Aorta (tissue), 5 donors: ENCODE data around the gene SRBD1. TPM values are rescaled to one million over a fixed set of nuclear protein-coding genes. Genes with fewer than 3 reads are reported as not detected.

Source experiments
- ATAC-seq: fragments of 200-7000 bp; cut with Tn5 transposase; one replicate; pipeline ENCODE4 v1.9.1; 2022; ENCODE audit warnings: moderate library complexity; ENCODE audit not compliant: low FRiP score
- DNase-seq, 2 donors: peaks; one replicate each; pipeline ENCODE4 v3.0.0-alpha.2; 2020
- H3K27ac ChIP-seq, 2 donors: one replicate each; pipeline ENCODE4 v1.5.1; 2013; ENCODE audit warnings: low read length in 2 of 2, mild to moderate bottlenecking in 2 of 2, moderate library complexity in 2 of 2, control low read depth in 1 of 2, inconsistent platforms in 1 of 2, low read depth in 1 of 2
- H3K27me3 ChIP-seq, 2 donors: one replicate each; pipeline ENCODE4 v1.6.1; 2013; ENCODE audit warnings: control low read depth in 1 of 2, low read length in 1 of 2, mild to moderate bottlenecking in 1 of 2, moderate library complexity in 1 of 2; ENCODE audit not compliant: insufficient read depth in 2 of 2, control insufficient read depth in 1 of 2
- H3K36me3 ChIP-seq, 2 donors: one replicate each; pipeline ENCODE4 v1.6.1; 2013; ENCODE audit warnings: control low read depth in 1 of 2, low read length in 1 of 2, mild to moderate bottlenecking in 1 of 2; ENCODE audit not compliant: insufficient read depth in 2 of 2, control insufficient read depth in 1 of 2
- H3K4me1 ChIP-seq, 2 donors: one replicate each; pipeline ENCODE4 v1.6.1; 2013; ENCODE audit warnings: low read length in 2 of 2, control low read depth in 1 of 2, mild to moderate bottlenecking in 1 of 2, moderate library complexity in 1 of 2; ENCODE audit not compliant: insufficient read depth in 2 of 2, control insufficient read depth in 1 of 2
- H3K4me3 ChIP-seq, 2 donors: one replicate each; pipeline ENCODE4 v1.5.1; 2013; ENCODE audit warnings: low read length in 2 of 2, control low read depth in 1 of 2, mild to moderate bottlenecking in 1 of 2
- H3K9me3 ChIP-seq: one replicate; pipeline ENCODE4 v1.6.1; 2013; ENCODE audit warnings: mild to moderate bottlenecking, low read length; ENCODE audit not compliant: control insufficient read depth
- WGBS, 2 donors: extraction: QIAGEN DNeasy Blood & Tissue Kit; methylation state at CpG; one replicate each; pipeline ENCODE4 v1.1.7; 2013; 5-methylcytosine and 5-hydroxymethylcytosine counted together
- intact Hi-C, 2 donors: fragments of 100-400 bp; cut with DNase I; formaldehyde crosslinking; loops; one replicate each; pipeline versions ENCODE4 v1.14.2 to v1.15.0; 2022
- polyA plus RNA-seq, 2 donors: library from polyadenylated mRNA; stranded (reverse); fragments of 200-250 nt; gene quantifications; one replicate each; pipeline ENCODE4 v1.2.3, GENCODE V29; 2013
- total RNA-seq, 2 donors: library from RNA; stranded (reverse); fragmentation: NEBNext Ultra II Directional; extraction: Animal tissue kit (Norgen Biotek cat#: 25700); gene quantifications; one replicate each; pipeline ENCODE4 v1.2.1, GENCODE V29; 2021
- donor health status: healthy with polysubstance abuse.
- donor health status: Bipolar disorder and iron deficiency.
- donor health status: DM: no; HTN: no; CAD: no.
- donor health status: DM: no; HTN: no; CAD: no.
- donor health status: DM: yes; HTN: yes; CAD: no.

Gene SRBD1
- total and polyA plus RNA-seq, 4 donors: 5.4 to 21.2 (median 10.6) TPM

GRCh38 chr2:45460825-45461224 is 150.2 kb downstream of the SRBD1 start:
- DNase-seq (no peak), ATAC-seq (no peak)
- peaks cover 2 to 6% of the 10 kb centered on the region in 2 donors for H3K4me1 ChIP-seq
- 92 to 93% methylated on average over 6 of the region's 6 CpGs for WGBS, 2 donors
- no peaks in the 10 kb centered on the region for H3K36me3 ChIP-seq
- intact Hi-C loops: no loop called here
- H3K27ac ChIP-seq: no peak overlapping the region
- H3K9me3 ChIP-seq: no peaks in the 10 kb centered on the region
- H3K4me3 ChIP-seq: no peak overlapping the region
- no peaks in the 10 kb centered on the region for H3K27me3 ChIP-seq

- no peak for DNase-seq
These were observed 151.2 kb downstream of the SRBD1 start for GRCh38 chr2:45459860-45460259.

DNA sequence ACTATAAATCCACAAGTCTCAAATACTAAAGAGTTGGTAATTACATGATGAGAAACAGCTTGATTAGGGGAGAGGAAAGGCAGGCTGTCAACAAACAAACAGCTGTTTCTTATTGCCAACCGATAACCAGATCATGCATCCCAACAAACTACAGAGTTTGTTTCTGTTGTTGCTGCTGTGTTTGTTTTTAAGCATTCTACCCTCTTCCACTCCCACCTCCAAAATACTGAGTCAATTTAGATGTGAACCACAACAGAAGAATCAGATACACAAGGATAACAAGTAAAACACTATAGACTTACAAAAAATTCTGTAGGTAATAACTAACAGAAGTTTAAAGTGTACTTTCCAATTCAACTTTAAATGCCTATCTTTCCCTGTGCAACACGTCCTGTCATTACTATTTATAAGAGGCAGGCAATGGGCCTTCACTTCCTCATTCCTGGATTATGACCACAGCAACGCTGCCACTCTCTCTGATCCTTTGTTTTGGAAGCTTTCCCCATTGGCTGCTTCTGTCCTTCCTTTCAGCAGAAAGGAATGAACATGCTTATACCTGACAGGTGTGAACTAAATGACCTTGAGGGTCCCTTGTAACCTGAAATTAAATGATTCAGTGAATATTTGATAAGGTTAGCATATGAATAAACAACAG is 152.0 kb downstream of the SRBD1 start:
- Histone ChIP-seq H3K9me3 (no peaks in the 10 kb centered on the region), H3K4me1 (peaks cover 2 to 6% of the 10 kb centered on the region in 2 donors), H3K27ac (peak overlapping the region in 1 of 2 donors; percentile 57), H3K4me3 (peak overlapping the region in 1 of 2 donors; percentile 18), H3K27me3 (no peaks in the 10 kb centered on the region), H3K36me3 (no peaks in the 10 kb centered on the region)
- 15 to 20% methylated on average over 3 of the region's 3 CpGs for WGBS, 2 donors
- DNase-seq (peak in 1 of 2 donors; percentile 49), ATAC-seq (no peak)
- intact Hi-C loops: loop anchor here in 1 of 2 donors (10.0 kb wide), 1 partner anchor 74 kb away; no protein-coding TSS in a partner anchor

More at GRCh38 chr2:45459860-45460259, 151.2 kb downstream of the SRBD1 start:
- Histone ChIP-seq H3K27me3 (no peaks in the 10 kb centered on the region), H3K27ac (no peak overlapping the region), H3K36me3 (no peaks in the 10 kb centered on the region), H3K4me3 (no peak overlapping the region), H3K9me3 (no peaks in the 10 kb centered on the region), H3K4me1 (peaks cover 2 to 6% of the 10 kb centered on the region in 2 donors)
- ATAC-seq: no peak
- 62 to 68% methylated on average over 3 of the region's 3 CpGs for WGBS, 2 donors
- intact Hi-C loops: loop anchor here in 1 of 2 donors (10.0 kb wide), 1 partner anchor 75 kb away; no protein-coding TSS in a partner anchor

DNA sequence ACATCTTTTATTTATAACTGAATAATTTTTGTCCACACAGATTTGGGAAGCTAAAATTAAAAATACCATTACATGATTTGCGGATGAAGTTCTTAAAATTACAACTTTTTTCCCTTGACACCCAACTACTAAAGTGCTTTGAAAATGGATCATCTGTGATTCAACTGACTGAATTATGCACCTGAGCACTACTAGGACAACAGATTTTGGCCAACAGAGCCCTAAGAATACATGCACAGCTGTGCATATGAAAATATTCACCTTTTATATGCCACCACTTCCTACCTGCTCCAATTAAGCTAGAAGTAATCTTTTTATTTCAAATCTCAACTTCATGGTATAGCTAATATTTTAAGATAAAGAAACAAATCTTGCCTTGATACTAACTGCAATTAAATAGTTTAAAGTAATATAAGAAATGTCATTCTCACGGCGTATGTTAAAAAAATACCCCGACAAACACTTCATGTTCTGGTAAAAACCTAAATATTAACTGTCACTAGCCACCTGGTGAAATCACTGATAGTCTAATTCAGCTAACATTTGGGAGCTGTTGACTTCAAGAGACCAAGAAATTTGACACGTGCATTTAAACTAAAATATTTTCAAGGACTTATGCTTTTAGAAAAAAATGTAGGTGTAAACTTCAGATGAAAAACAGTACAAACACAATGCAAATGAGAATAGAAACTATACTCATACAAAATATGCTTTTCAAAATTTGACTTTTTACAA is 153.7 kb downstream of the SRBD1 start:
- Histone ChIP-seq H3K36me3 (no peaks in the 10 kb centered on the region), H3K4me1 (peaks cover 2 to 8% of the 10 kb centered on the region in 2 donors), H3K9me3 (no peaks in the 10 kb centered on the region), H3K27ac (no peak overlapping the region), H3K27me3 (no peaks in the 10 kb centered on the region), H3K4me3 (no peak overlapping the region)
- intact Hi-C loops: loop anchor here in 1 of 2 donors (10.0 kb wide), 1 partner anchor 73 kb away; no protein-coding TSS in a partner anchor
- no peak for DNase-seq
- 97 to 98% methylated on average over 5 of the region's 5 CpGs for WGBS, 2 donors
- ATAC-seq: no peak

GRCh38 chr2:45452866-45453265 is 158.2 kb downstream of the SRBD1 start:
- 5% methylated on average over 4 of the region's 4 CpGs for WGBS, 2 donors
- Histone ChIP-seq H3K9me3 (no peaks in the 10 kb centered on the region), H3K27ac (peak overlapping the region in 1 of 2 donors; percentile 1), H3K4me3 (no peak overlapping the region), H3K27me3 (no peaks in the 10 kb centered on the region), H3K4me1 (peaks cover 0 to 7% of the 10 kb centered on the region in 2 donors), H3K36me3 (no peaks in the 10 kb centered on the region)
- ATAC-seq: peak; percentile 57
- intact Hi-C loops: loop anchor here in 1 of 2 donors (10.0 kb wide), 1 partner anchor 68 kb away; no protein-coding TSS in a partner anchor
- peak in 1 of 2 donors; percentile 57 for DNase-seq

- Histone ChIP-seq H3K9me3 (no peaks in the 10 kb centered on the region), H3K36me3 (no peaks in the 10 kb centered on the region), H3K27me3 (no peaks in the 10 kb centered on the region), H3K27ac (no peak overlapping the region), H3K4me1 (peaks cover 0 to 5% of the 10 kb centered on the region in 2 donors), H3K4me3 (no peak overlapping the region)
- intact Hi-C loops: loop anchor here in 1 of 2 donors (10.0 kb wide), 1 partner anchor 66 kb away; no protein-coding TSS in a partner anchor
- ATAC-seq: no peak
- WGBS, 2 donors: 9 to 15% methylated on average over 2 of the region's 2 CpGs
- DNase-seq: no peak
These were observed 160.4 kb downstream of the SRBD1 start for GRCh38 chr2:45450634-45451033.

- Histone ChIP-seq H3K9me3 (no peaks in the 10 kb centered on the region), H3K27me3 (no peaks in the 10 kb centered on the region), H3K36me3 (no peaks in the 10 kb centered on the region), H3K4me3 (no peak overlapping the region), H3K4me1 (peaks cover 0 to 7% of the 10 kb centered on the region in 2 donors), H3K27ac (no peak overlapping the region)
- 96 to 97% methylated on average over 3 of the region's 3 CpGs for WGBS, 2 donors
- intact Hi-C loops: no loop called here
- DNase-seq: no peak
- ATAC-seq: no peak
These were observed 162.8 kb downstream of the SRBD1 start for GRCh38 chr2:45448217-45448616.

GRCh38 chr2:45446016-45446415 is 165.1 kb downstream of the SRBD1 start:
- H3K27ac ChIP-seq: no peak overlapping the region
- 71 to 80% methylated on average over 2 of the region's 2 CpGs for WGBS, 2 donors
- DNase-seq (no peak), ATAC-seq (no peak)
- H3K27me3 ChIP-seq: no peaks in the 10 kb centered on the region
- no peaks in the 10 kb centered on the region for H3K36me3 ChIP-seq
- intact Hi-C loops: no loop called here
- H3K9me3 ChIP-seq: no peaks in the 10 kb centered on the region
- H3K4me3 ChIP-seq: no peak overlapping the region
- peaks cover 0 to 15% of the 10 kb centered on the region in 2 donors for H3K4me1 ChIP-seq
